HG02571 (cell line): ENCODE results near the gene CENPO.

Source experiments
- ATAC-seq: cut with Tn5 transposase; IDR thresholded peaks from one replicate; pipeline ENCODE4 v1.9.1; 2021; ENCODE audit warnings: mild to moderate bottlenecking, moderate library complexity; ENCODE audit not compliant: unreplicated experiment

Gene CENPO

DNA sequence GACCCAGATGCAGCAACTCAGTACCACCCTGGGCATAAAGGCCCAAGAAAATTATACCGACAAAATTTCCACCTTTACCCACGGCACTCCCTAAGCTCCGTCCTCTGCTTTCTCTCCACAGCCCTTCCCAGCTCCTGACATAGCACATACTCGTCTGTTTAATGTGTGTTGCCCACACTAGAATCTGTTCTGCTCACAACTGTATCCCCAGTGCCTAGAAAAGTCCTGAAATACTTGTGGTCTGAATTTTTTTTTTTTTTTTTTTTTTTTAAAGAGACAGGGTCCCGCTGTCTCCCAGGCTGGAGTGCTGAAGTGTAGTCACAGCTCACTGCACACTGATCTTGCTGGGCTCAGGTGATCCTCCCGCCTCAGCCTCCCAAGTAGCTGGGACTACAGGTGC is 64.5 kb downstream of the CENPO start:
- ATAC-seq, result no peak

GRCh38 chr2:24858996-24859395 is 65.8 kb downstream of the CENPO start:
- no peak for ATAC-seq

DNA sequence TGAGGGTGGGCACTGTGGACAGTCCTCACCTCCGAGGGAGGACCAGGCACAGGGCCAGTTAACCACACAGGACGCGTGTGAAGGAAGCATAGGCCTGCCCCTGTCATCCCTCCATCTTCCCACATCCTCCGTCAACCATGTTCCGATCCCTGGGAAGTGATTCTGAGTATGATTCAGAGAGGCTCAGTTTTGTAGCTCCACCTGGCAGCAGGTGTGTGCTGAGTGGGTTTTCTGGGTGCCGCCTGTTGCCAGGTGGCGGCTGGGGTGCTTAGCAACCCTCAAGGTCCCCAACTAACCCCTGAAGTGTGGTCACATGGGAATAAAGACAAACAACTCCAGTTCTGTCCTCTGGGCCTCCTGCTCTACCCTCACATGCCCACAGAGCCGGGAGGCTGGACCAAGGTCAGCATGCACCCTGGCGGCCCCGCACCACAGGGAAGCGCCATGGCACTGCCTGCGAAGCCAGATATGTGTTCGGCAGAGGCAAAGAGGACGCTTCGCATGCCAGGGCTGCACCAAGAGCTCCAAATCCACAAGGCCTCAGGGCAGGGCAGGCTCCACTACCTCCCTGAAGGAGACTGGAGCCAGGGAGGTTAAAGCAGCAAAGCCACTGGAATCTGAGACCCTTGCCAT is 66.9 kb downstream of the CENPO start:
- no peak for ATAC-seq

- ATAC-seq, result no peak
These were observed 67.4 kb downstream of the CENPO start for GRCh38 chr2:24860631-24861030.

- no peak for ATAC-seq
These were observed 68.3 kb downstream of the CENPO start for GRCh38 chr2:24861500-24861899.

GRCh38 chr2:24863641-24864040 is 70.4 kb downstream of the CENPO start:
- ATAC-seq, result no peak

DNA sequence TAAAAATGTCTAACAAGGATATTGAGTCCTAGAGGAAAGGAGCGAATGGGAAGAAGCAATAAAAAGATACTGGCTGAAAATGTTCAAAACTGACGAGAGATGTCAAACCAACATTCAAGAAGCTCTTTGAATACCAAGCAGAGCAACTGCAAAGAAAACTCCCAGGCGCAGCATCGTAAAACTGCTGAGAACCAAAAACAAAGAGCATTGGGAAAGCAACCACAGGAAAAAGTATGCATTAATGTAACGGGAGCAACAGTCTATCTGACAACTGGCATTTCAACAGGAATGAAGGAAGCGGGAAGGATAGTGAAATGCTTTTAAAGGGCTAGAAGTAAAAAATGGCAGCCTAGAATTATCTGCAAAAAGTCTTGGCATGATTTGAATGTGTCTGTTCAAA is 73.7 kb downstream of the CENPO start:
- ATAC-seq, result no peak

- no peak for ATAC-seq
These were observed 77.2 kb downstream of the CENPO start for GRCh38 chr2:24870440-24870839.

DNA sequence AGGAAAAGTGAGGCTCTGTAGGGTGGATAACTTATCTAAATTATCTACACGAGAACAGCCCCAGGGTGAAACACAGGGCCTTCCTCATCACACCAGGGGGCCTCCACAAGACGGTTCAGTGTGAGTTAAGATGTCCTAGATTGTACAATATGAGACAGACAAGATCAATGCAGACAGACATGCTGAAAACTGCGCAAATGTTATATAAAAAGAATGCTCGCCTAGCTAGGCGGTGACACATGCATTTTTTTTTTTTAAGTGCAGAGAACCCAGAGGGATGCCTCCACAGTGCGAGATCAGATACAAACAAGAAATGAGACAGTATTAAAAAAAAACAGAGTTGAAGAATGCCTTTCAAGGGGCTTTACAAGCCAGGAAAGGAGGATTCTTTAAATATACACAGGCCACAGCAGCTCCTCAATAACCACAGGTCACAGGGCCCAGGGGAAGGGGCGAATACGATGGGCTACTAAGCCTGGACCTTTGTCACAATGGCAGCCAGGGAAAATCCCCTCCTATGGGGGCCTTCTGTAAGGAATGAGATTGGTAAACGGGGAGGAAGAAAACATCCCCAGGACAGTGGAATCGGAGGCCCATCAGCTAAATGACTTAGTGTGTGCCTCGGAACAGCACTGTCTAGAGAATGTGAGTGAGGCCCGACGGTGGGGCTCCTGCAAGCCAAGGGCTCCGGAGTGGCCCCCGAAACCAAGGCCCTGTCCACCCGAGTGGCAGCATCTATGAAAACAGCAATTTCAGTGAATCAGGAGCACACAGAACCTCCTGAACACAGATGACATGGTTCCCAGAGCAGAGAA is 77.9 kb downstream of the CENPO start:
- ATAC-seq, result no peak

GRCh38 chr2:24871852-24872333 is 78.7 kb downstream of the CENPO start:
- no peak for ATAC-seq
